Astrocyte (in vitro differentiated cells and primary cell): Measurements from ENCODE around the gene PTCRA. TPM values are rescaled to one million over a fixed set of nuclear protein-coding genes. Genes with fewer than 3 reads are reported as not detected.

ENCODE experiments used
- DNase-seq: peaks from one replicate; pipeline ENCODE4 v3.0.0-alpha.2; 2010; ENCODE audit warnings: low read depth
- FAIRE-seq: peaks from 2 replicates; lab custom pipeline; 2011; peaks lifted over from hg19 to GRCh38; lab: Jason Lieb, UNC
- H2AFZ ChIP-seq: 2 replicates; pipeline ENCODE4 v1.6.0; 2012; ENCODE audit warnings: low read depth, low read length, inconsistent platforms
- H3K27ac ChIP-seq: 2 replicates; pipeline ENCODE4 v1.5.1; 2011; ENCODE audit warnings: low read depth, low read length, inconsistent platforms
- H3K27me3 ChIP-seq: 2 replicates; pipeline ENCODE4 v1.6.0; 2011; ENCODE audit warnings: low read length, inconsistent platforms; ENCODE audit not compliant: insufficient read depth
- H3K36me3 ChIP-seq: 2 replicates; pipeline ENCODE4 v1.5.1; 2011; ENCODE audit warnings: low read length, inconsistent platforms; ENCODE audit not compliant: insufficient read depth
- H3K4me1 ChIP-seq: 2 replicates; pipeline ENCODE4 v1.5.1; 2011; ENCODE audit warnings: low read length, inconsistent platforms; ENCODE audit not compliant: insufficient read depth
- H3K4me2 ChIP-seq: 2 replicates; pipeline ENCODE4 v1.6.0; 2012; ENCODE audit warnings: low read length, inconsistent platforms
- H3K4me3 ChIP-seq: 2 replicates; pipeline ENCODE4 v1.5.1; 2011; ENCODE audit warnings: low read depth, mild to moderate bottlenecking, low read length, inconsistent platforms; ENCODE audit not compliant: insufficient read depth
- H3K79me2 ChIP-seq: 2 replicates; pipeline ENCODE4 v1.6.0; 2012; ENCODE audit warnings: mild to moderate bottlenecking, low read length, inconsistent platforms; ENCODE audit not compliant: insufficient read depth
- H3K9ac ChIP-seq: 2 replicates; pipeline ENCODE4 v1.6.0; 2012; ENCODE audit warnings: mild to moderate bottlenecking, low read length, inconsistent platforms
- H3K9me3 ChIP-seq: 2 replicates; pipeline ENCODE4 v1.5.1; 2012; ENCODE audit warnings: low read depth, mild to moderate bottlenecking, low read length, inconsistent platforms; ENCODE audit not compliant: insufficient read depth
- H4K20me1 ChIP-seq: 2 replicates; pipeline ENCODE4 v1.6.0; 2012; ENCODE audit warnings: low read length, inconsistent platforms; ENCODE audit not compliant: insufficient read depth
- H3K27ac Mint-ChIP-seq: one replicate; pipeline ENCODE4 v1.8.0; 2021; ENCODE audit warnings: mild to moderate bottlenecking, mixed read lengths; ENCODE audit not compliant: unreplicated experiment
- H3K27me3 Mint-ChIP-seq: one replicate; pipeline ENCODE4 v1.8.0; 2021; ENCODE audit warnings: low read depth, mixed read lengths; ENCODE audit not compliant: unreplicated experiment
- H3K36me3 Mint-ChIP-seq: one replicate; pipeline ENCODE4 v1.8.0; 2021; ENCODE audit warnings: low read depth, mixed read lengths; ENCODE audit not compliant: unreplicated experiment
- H3K4me1 Mint-ChIP-seq: one replicate; pipeline ENCODE4 v1.8.0; 2021; ENCODE audit warnings: low read depth, mixed read lengths; ENCODE audit not compliant: unreplicated experiment
- H3K4me3 Mint-ChIP-seq: one replicate; pipeline ENCODE4 v1.8.0; 2021; ENCODE audit warnings: mild to moderate bottlenecking, moderate library complexity, mixed read lengths; ENCODE audit not compliant: unreplicated experiment
- H3K9me3 Mint-ChIP-seq: one replicate; pipeline ENCODE4 v1.8.0; 2021; ENCODE audit warnings: mild to moderate bottlenecking, mixed read lengths; ENCODE audit not compliant: unreplicated experiment
- CTCF ChIP-seq: IDR thresholded peaks from 2 replicates; pipeline ENCODE4 v1.5.1; 2011; ENCODE audit warnings: low read depth, mild to moderate bottlenecking, inconsistent platforms, low read length, moderate library complexity; ENCODE audit not compliant: insufficient read depth
- EZH2 ChIP-seq: IDR thresholded peaks from 2 replicates; pipeline ENCODE4 v1.6.1; 2012; ENCODE audit warnings: mild to moderate bottlenecking, low read length, inconsistent platforms; ENCODE audit not compliant: insufficient read depth
- total RNA-seq: library from RNA; stranded (reverse); gene quantifications from 2 replicates; pipeline ENCODE4 v1.2.1, GENCODE V29; 2021

The PTCRA gene
- total RNA-seq, 1 donor from 2014 or later: not detected

GRCh38 chr6:42932412-42932811 lies 16.6 kb downstream of the PTCRA start:
- Mint-ChIP-seq H3K4me1 (peaks cover 4% of the 10 kb centered on the region), H3K36me3 (peaks cover 10% of the 10 kb centered on the region), H3K9me3 (no peaks in the 10 kb centered on the region), H3K27me3 (no peaks in the 10 kb centered on the region), H3K4me3 (no peak overlapping the region), H3K27ac (no peak overlapping the region)
- FAIRE-seq: no peak
- Histone ChIP-seq H3K4me1 (peaks cover 10% of the 10 kb centered on the region), H3K79me2 (peaks cover 51% of the 10 kb centered on the region), H4K20me1 (peaks cover 25% of the 10 kb centered on the region), H3K4me2 (no peak overlapping the region), H3K9ac (no peak overlapping the region), H2AFZ (no peak overlapping the region), H3K9me3 (no peaks in the 10 kb centered on the region), H3K36me3 (peaks cover 19% of the 10 kb centered on the region), H3K27me3 (no peaks in the 10 kb centered on the region), H3K4me3 (no peak overlapping the region), H3K27ac (no peak overlapping the region)
- DNase-seq: no peak
- TF ChIP-seq EZH2: no peak
- TF ChIP-seq CTCF: no peak

- Histone ChIP-seq H3K79me2 (peaks cover 51% of the 10 kb centered on the region), H3K36me3 (peaks cover 19% of the 10 kb centered on the region), H2AFZ (no peak overlapping the region), H3K9me3 (no peaks in the 10 kb centered on the region), H3K4me3 (no peak overlapping the region), H4K20me1 (peaks cover 25% of the 10 kb centered on the region), H3K4me2 (no peak overlapping the region), H3K27ac (no peak overlapping the region), H3K4me1 (peaks cover 10% of the 10 kb centered on the region), H3K9ac (no peak overlapping the region), H3K27me3 (no peaks in the 10 kb centered on the region)
- Mint-ChIP-seq H3K36me3 (peaks cover 17% of the 10 kb centered on the region), H3K4me3 (no peak overlapping the region), H3K4me1 (peaks cover 4% of the 10 kb centered on the region), H3K9me3 (no peaks in the 10 kb centered on the region), H3K27ac (no peak overlapping the region), H3K27me3 (no peaks in the 10 kb centered on the region)
- TF ChIP-seq EZH2 (no peak), CTCF (no peak)
- DNase-seq (no peak), FAIRE-seq (no peak)
Measured at GRCh38 chr6:42933205-42933604, 17.4 kb downstream of the PTCRA start.

GRCh38 chr6:42935322-42935721 lies 19.5 kb downstream of the PTCRA start:
- no peaks in the 10 kb centered on the region for H3K27me3 ChIP-seq

More at GRCh38 chr6:42935322-42935721, 19.5 kb downstream of the PTCRA start:
- no peak for DNase-seq
- no peak overlapping the region for H3K27ac Mint-ChIP-seq
- H3K9me3 Mint-ChIP-seq: no peaks in the 10 kb centered on the region
- no peak for TF ChIP-seq CTCF
- no peak for TF ChIP-seq EZH2
- no peak overlapping the region for H3K4me2 ChIP-seq
- H2AFZ ChIP-seq: no peak overlapping the region
- H3K4me3 Mint-ChIP-seq: no peak overlapping the region
- no peaks in the 10 kb centered on the region for H3K27me3 Mint-ChIP-seq
- no peak overlapping the region for H3K4me3 ChIP-seq
- H3K79me2 ChIP-seq: peaks cover 51% of the 10 kb centered on the region
- H3K36me3 ChIP-seq: peaks cover 19% of the 10 kb centered on the region
- no peak overlapping the region for H3K27ac ChIP-seq
- peaks cover 29% of the 10 kb centered on the region for H4K20me1 ChIP-seq
- peaks cover 4% of the 10 kb centered on the region for H3K4me1 Mint-ChIP-seq
- H3K9me3 ChIP-seq: no peaks in the 10 kb centered on the region
- H3K9ac ChIP-seq: no peak overlapping the region
- peaks cover 10% of the 10 kb centered on the region for H3K4me1 ChIP-seq
- FAIRE-seq: no peak
- peaks cover 20% of the 10 kb centered on the region for H3K36me3 Mint-ChIP-seq
